NCI-H345 treated with DMSO at 0.1 percent for 48 hours (cell line): ENCODE data around the gene ZC3H15.
"Not testable (repeated sequence)": the region's sequence is repeated elsewhere in the genome, so short reads cannot be mapped to it uniquely, and the experiment has no call there.

Source experiments
- DNase-seq: peaks from one replicate; lab custom pipeline; 2025; ENCODE audit not compliant: unreplicated experiment; lab: John Stamatoyannopoulos, UW

Gene ZC3H15

GRCh38 chr2:186485871-186486650, at the start of gene ZC3H15:
Gene ZC3H15 (plus strand): TSS chr2:186486260. CDS start chr2:186486383, 123 bp downstream.
- DNase-seq = peak; percentile 87

- DNase-seq = no peak
Measured at GRCh38 chr2:186437719-186438118, 48.3 kb upstream of the ZC3H15 start.

- DNase-seq = not testable (repeated sequence)
Measured at GRCh38 chr2:186439673-186440095, 46.4 kb upstream of the ZC3H15 start.

GRCh38 chr2:186440506-186440905, 45.6 kb upstream of the ZC3H15 start:
- DNase-seq = no peak

GRCh38 chr2:186442885-186443284, 43.2 kb upstream of the ZC3H15 start:
- DNase-seq = no peak

- no peak for DNase-seq
Measured at GRCh38 chr2:186443851-186444250, 42.2 kb upstream of the ZC3H15 start.

- DNase-seq = no peak
Measured at GRCh38 chr2:186445506-186445905, 40.6 kb upstream of the ZC3H15 start.

- DNase-seq = no peak
Measured at GRCh38 chr2:186455613-186456012, 30.4 kb upstream of the ZC3H15 start.

GRCh38 chr2:186456941-186457340, 29.1 kb upstream of the ZC3H15 start:
- no peak for DNase-seq

GRCh38 chr2:186457908-186458307, 28.2 kb upstream of the ZC3H15 start:
- DNase-seq = no peak

GRCh38 chr2:186459009-186459408, 27.1 kb upstream of the ZC3H15 start:
- no peak for DNase-seq

- peak; percentile 23 for DNase-seq
Measured at GRCh38 chr2:186460465-186460864, 25.6 kb upstream of the ZC3H15 start.

GRCh38 chr2:186466743-186467142, 19.3 kb upstream of the ZC3H15 start:
- DNase-seq = no peak

GRCh38 chr2:186467421-186467820, 18.6 kb upstream of the ZC3H15 start:
- no peak for DNase-seq

- DNase-seq = not testable (repeated sequence)
Measured at GRCh38 chr2:186472722-186473493, 13.2 kb upstream of the ZC3H15 start.

GRCh38 chr2:186474239-186474638, 11.8 kb upstream of the ZC3H15 start:
- not testable (repeated sequence) for DNase-seq

- peak; percentile 49 for DNase-seq
Measured at GRCh38 chr2:186477790-186478189, 8.3 kb upstream of the ZC3H15 start.

GRCh38 chr2:186480991-186481390, 5.1 kb upstream of the ZC3H15 start:
- DNase-seq = no peak

- DNase-seq = no peak
Measured at GRCh38 chr2:186484062-186484735, 1.9 kb upstream of the ZC3H15 start.

GRCh38 chr2:186485576-186485870, 537 bp upstream of the ZC3H15 start:
- DNase-seq = no peak
